ENCODE data around the gene DCDC2. TPM values are rescaled to one million over a fixed set of nuclear protein-coding genes. Genes with fewer than 3 reads are reported as not detected.
A peak's percentile ranks its signal among the peaks of the same experiment; 100 is the strongest.
"Not testable (repeated sequence)": the region's sequence is repeated elsewhere in the genome, so short reads cannot be mapped to it uniquely, and the experiment has no call there.

DCDC2 gene
- total RNA-seq, 1 donor from 2014 or later: 0.13 TPM

DNA sequence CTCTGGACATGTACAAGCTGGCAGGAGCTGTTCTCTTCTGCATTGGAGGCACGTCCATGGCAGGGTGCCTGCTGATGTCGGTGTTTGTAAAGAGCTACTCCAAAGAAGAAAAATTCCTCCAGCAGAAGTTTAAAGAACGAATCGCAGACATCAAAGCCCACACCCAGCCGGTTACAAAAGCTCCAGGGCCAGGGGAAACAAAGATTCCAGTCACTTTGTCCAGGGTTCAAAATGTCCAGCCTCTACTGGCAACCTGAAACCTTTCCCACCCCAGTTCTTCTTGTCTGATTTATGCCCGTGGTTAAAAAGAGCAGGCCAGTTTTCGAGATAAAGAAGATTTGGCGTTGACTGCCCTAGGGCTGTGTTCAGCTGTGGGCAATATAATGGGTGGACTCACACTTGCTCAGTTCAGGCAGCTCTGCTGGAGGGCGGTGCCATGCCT lies 212.1 kb downstream of the DCDC2 start:
- Mint-ChIP-seq H3K4me3 (ENCODE audit: unreplicated experiment) (no peak overlapping the region), H3K9me3 (ENCODE audit: unreplicated experiment) (no peaks in the 10 kb centered on the region), H3K27ac (ENCODE audit: unreplicated experiment) (no peak overlapping the region), H3K36me3 (ENCODE audit: low read depth, unreplicated experiment) (no peaks in the 10 kb centered on the region), H3K27me3 (ENCODE audit: unreplicated experiment) (no peaks in the 10 kb centered on the region), H3K4me1 (ENCODE audit: unreplicated experiment) (peaks cover 8% of the 10 kb centered on the region)
- TF ChIP-seq, protein P1, sequence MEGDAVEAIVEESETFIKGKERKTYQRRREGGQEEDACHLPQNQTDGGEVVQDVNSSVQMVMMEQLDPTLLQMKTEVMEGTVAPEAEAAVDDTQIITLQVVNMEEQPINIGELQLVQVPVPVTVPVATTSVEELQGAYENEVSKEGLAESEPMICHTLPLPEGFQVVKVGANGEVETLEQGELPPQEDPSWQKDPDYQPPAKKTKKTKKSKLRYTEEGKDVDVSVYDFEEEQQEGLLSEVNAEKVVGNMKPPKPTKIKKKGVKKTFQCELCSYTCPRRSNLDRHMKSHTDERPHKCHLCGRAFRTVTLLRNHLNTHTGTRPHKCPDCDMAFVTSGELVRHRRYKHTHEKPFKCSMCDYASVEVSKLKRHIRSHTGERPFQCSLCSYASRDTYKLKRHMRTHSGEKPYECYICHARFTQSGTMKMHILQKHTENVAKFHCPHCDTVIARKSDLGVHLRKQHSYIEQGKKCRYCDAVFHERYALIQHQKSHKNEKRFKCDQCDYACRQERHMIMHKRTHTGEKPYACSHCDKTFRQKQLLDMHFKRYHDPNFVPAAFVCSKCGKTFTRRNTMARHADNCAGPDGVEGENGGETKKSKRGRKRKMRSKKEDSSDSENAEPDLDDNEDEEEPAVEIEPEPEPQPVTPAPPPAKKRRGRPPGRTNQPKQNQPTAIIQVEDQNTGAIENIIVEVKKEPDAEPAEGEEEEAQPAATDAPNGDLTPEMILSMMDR (IDR thresholded peaks at IDR 0.05; ENCODE audit: unreplicated experiment): no peak
- no peak for DNase-seq (ENCODE audit: low spot score)

DNA sequence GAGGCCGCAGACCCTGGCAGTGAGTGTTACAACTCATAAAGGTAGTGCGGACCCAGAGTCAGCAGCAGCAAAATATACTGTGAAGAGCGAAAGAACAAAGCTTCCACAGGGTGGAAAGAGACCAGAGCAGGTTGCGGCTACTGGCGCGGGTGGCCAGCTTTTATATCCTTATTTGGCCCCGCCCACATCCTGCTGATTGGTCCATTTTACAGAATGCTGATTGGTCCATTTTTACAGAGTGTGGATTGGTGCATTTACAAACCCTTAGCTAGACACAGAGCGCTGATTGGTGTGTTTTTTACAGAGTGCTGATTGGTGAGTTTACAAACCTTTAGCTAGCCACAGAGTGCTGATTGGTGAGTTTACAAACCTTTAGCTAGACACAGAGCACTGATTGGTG lies 215.1 kb downstream of the DCDC2 start:
- not testable (repeated sequence) for H3K27ac Mint-ChIP-seq (ENCODE audit: unreplicated experiment); H3K27me3 Mint-ChIP-seq (ENCODE audit: unreplicated experiment); H3K9me3 Mint-ChIP-seq (ENCODE audit: unreplicated experiment); H3K4me3 Mint-ChIP-seq (ENCODE audit: unreplicated experiment); H3K36me3 Mint-ChIP-seq (ENCODE audit: low read depth, unreplicated experiment); DNase-seq (ENCODE audit: low spot score)
- H3K4me1 Mint-ChIP-seq (ENCODE audit: unreplicated experiment): peaks cover 19% of the 10 kb centered on the region

DNA sequence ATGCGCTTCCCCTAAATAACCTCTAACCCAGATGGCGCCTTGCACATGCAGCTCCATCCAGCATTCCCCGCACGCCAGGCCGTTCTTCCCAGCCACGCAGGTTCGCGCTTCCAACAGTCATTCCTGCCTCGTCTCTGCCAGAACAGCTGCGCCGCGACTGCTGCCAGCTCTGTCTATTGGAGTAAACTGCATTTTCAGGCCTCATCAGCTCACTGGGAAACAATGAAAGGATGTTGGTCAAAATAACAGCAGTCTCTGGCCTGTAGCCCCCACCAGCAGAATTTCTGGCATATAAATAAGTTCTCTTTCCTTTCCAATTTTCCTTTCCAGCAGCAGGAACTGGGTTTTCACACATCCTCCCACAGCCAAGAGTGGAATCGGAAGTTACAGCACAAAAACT lies 217.3 kb downstream of the DCDC2 start:
- Mint-ChIP-seq H3K9me3 (ENCODE audit: unreplicated experiment) (no peaks in the 10 kb centered on the region), H3K4me1 (ENCODE audit: unreplicated experiment) (peaks cover 19% of the 10 kb centered on the region), H3K4me3 (ENCODE audit: unreplicated experiment) (no peak overlapping the region), H3K27ac (ENCODE audit: unreplicated experiment) (peak overlapping the region; percentile 5), H3K36me3 (ENCODE audit: low read depth, unreplicated experiment) (no peaks in the 10 kb centered on the region), H3K27me3 (ENCODE audit: unreplicated experiment) (no peaks in the 10 kb centered on the region)
- TF ChIP-seq, protein P1 (IDR thresholded peaks at IDR 0.05; ENCODE audit: unreplicated experiment): no peak
- no peak for DNase-seq (ENCODE audit: low spot score)

DNA sequence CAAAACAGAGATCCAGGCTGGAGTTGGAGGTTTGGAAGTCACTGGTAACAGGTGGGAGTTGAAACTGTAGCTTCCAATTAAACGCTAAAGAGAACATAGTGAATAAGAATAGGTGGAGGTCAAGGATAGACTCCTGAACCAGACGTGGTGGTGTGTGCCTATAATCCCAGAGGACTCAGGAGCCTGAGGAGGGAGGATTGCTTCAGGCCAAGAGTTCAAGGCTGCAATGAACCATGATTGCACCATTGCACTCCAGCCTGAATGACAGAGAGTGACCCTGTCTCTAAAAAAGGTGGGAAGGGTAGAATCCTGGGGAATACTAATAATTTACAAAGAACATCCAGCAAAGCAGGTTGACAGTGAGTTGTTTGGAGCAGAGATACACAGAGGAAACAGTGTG lies 218.2 kb downstream of the DCDC2 start:
- Mint-ChIP-seq H3K27me3 (ENCODE audit: unreplicated experiment) (no peaks in the 10 kb centered on the region), H3K9me3 (ENCODE audit: unreplicated experiment) (no peaks in the 10 kb centered on the region), H3K36me3 (ENCODE audit: low read depth, unreplicated experiment) (no peaks in the 10 kb centered on the region), H3K27ac (ENCODE audit: unreplicated experiment) (peak overlapping the region; percentile 5), H3K4me3 (ENCODE audit: unreplicated experiment) (no peak overlapping the region), H3K4me1 (ENCODE audit: unreplicated experiment) (peaks cover 19% of the 10 kb centered on the region)
- no peak for DNase-seq (ENCODE audit: low spot score)
- TF ChIP-seq, protein P1 (IDR thresholded peaks at IDR 0.05; ENCODE audit: unreplicated experiment): no peak

DNA sequence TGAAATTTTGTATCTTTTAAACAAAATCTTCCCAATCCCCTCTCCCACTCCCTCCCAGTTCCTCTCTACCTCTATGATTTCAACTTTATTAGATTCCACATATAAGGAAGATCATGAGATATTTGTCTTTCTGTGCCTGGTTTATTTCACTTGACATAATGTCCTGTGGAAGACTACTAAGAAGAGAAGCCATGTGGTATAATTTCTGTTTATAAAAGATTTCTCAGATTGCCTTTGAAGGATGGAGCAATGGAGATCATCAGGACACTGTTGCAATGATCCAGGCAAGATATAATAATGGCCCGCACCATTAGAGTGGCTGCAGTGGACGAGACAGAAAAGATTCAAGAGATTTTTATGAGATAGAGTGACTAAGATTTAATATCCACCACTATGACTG lies 218.8 kb downstream of the DCDC2 start:
- H3K27me3 Mint-ChIP-seq (ENCODE audit: unreplicated experiment): no peaks in the 10 kb centered on the region
- H3K9me3 Mint-ChIP-seq (ENCODE audit: unreplicated experiment): no peaks in the 10 kb centered on the region
- no peak overlapping the region for H3K4me3 Mint-ChIP-seq (ENCODE audit: unreplicated experiment)
- H3K4me1 Mint-ChIP-seq (ENCODE audit: unreplicated experiment): peaks cover 19% of the 10 kb centered on the region
- no peak overlapping the region for H3K27ac Mint-ChIP-seq (ENCODE audit: unreplicated experiment)
- DNase-seq (ENCODE audit: low spot score): no peak
- TF ChIP-seq, protein P1 (IDR thresholded peaks at IDR 0.05; ENCODE audit: unreplicated experiment): no peak
- H3K36me3 Mint-ChIP-seq (ENCODE audit: low read depth, unreplicated experiment): no peaks in the 10 kb centered on the region

DNA sequence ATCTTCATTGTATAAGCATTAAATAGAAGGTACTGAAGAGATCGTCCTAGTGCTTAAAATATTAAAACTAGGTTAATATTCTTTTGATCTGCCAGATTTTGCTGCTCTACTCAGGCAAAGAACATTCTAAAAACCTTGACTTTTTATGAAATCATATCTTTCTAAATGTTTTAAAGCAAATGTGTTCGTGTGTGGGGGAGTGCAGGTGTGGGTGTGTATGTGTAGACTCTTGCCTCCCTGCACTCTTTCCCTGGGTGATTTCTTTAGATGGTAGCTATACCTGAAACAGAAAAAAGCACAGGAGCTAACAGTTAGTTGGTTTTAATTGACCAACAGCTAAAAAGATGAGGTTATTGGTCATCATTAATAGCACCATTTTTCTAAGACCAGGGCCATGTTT lies 226.1 kb downstream of the DCDC2 start:
- H3K4me3 Mint-ChIP-seq (ENCODE audit: unreplicated experiment): no peak overlapping the region
- no peaks in the 10 kb centered on the region for H3K9me3 Mint-ChIP-seq (ENCODE audit: unreplicated experiment)
- no peaks in the 10 kb centered on the region for H3K36me3 Mint-ChIP-seq (ENCODE audit: low read depth, unreplicated experiment)
- H3K27me3 Mint-ChIP-seq (ENCODE audit: unreplicated experiment): no peaks in the 10 kb centered on the region
- H3K4me1 Mint-ChIP-seq (ENCODE audit: unreplicated experiment): peaks cover 1% of the 10 kb centered on the region
- no peak overlapping the region for H3K27ac Mint-ChIP-seq (ENCODE audit: unreplicated experiment)
- TF ChIP-seq, protein P1 (IDR thresholded peaks at IDR 0.05; ENCODE audit: unreplicated experiment): no peak
- DNase-seq (ENCODE audit: low spot score): no peak
